Psoas muscle (tissue), 8 donors: ENCODE measurements around the gene PARVB. TPM values are rescaled to one million over a fixed set of nuclear protein-coding genes. Genes with fewer than 3 reads are reported as not detected.

Experiments
- ATAC-seq, 4 donors: fragments of 200-7000 bp; cut with Tn5 transposase; one replicate each; pipeline ENCODE4 v1.9.1; 2020; ENCODE audit warnings: moderate library complexity in 3 of 4, mild to moderate bottlenecking in 2 of 4
- DNase-seq, 2 donors: peaks; one replicate each; pipeline ENCODE4 v3.0.0-alpha.2; 2020
- H3K27ac ChIP-seq: fragments of 200-600 bp; one replicate; pipeline ENCODE4 v1.8.0; 2022
- H3K27me3 ChIP-seq, 3 donors: fragments of 200-600 bp in 1 of 3; one replicate each; pipeline versions ENCODE4 v1.6.1 to v1.8.0; 2013 to 2022; ENCODE audit warnings: low read length in 2 of 3, mild to moderate bottlenecking in 2 of 3, moderate library complexity in 1 of 3; ENCODE audit not compliant: insufficient read depth in 3 of 3
- H3K36me3 ChIP-seq, 2 donors: fragments of 200-600 bp in 1 of 2; one replicate each; pipeline versions ENCODE4 v1.6.1 to v1.8.0; 2013 to 2022; ENCODE audit warnings: low read depth in 1 of 2, mild to moderate bottlenecking in 1 of 2, moderate library complexity in 1 of 2; ENCODE audit not compliant: insufficient read depth in 1 of 2
- H3K4me1 ChIP-seq: fragments of 200-600 bp; one replicate; pipeline ENCODE4 v1.8.0; 2022
- H3K4me3 ChIP-seq: fragments of 200-600 bp; one replicate; pipeline ENCODE4 v1.8.0; 2022; ENCODE audit warnings: mild to moderate bottlenecking
- H3K9me3 ChIP-seq: fragments of 200-600 bp; one replicate; pipeline ENCODE4 v1.8.0; 2022
- CTCF ChIP-seq: fragments of 200-600 bp; IDR thresholded peaks from one replicate; pipeline ENCODE4 v1.8.0; 2022; ENCODE audit warnings: antibody characterized with exemption
- WGBS, 3 donors: extraction: QIAGEN DNeasy Blood & Tissue Kit; methylation state at CpG; one replicate each; pipeline versions ENCODE4 v1.1.6 to v1.1.7; 2013; 5-methylcytosine and 5-hydroxymethylcytosine counted together
- intact Hi-C, 2 donors: fragments of 100-400 bp; cut with DNase I; formaldehyde crosslinking; loops; one replicate each; pipeline versions ENCODE4 v1.11.0 to v1.14.2; 2022
- polyA plus RNA-seq, 3 donors: library from polyadenylated mRNA; stranded (reverse); fragments of 200-250 nt; gene quantifications; one replicate each; pipeline ENCODE4 v1.2.3, GENCODE V29; 2013
- total RNA-seq, 4 donors: library from RNA; stranded (reverse); fragmentation: NEBNext Ultra II Directional in 2 of 4; extraction: Animal tissue kit (Norgen Biotek cat#: 25700) in 2 of 4; gene quantifications; one replicate each; pipeline versions ENCODE4 v1.2.1 to v1.2.4, GENCODE V29; 2021 to 2023
- donor health status: healthy with polysubstance abuse.
- donor health status: DM: no; HTN: no; CAD: no; lungs with moderate emphysema.
- donor health status: Bipolar disorder and iron deficiency.
- donor health status: healthy.
- donor health status: DM: yes; HTN: yes; CAD: no.
- donor health status: DM: no; HTN: no; CAD: no.
- donor health status: DM: no; HTN: no; CAD: no.
- donor health status: DM: yes; HTN: yes; CAD: no.

The PARVB gene
- total and polyA plus RNA-seq, 7 donors: 84.5 to 172 (median 103) TPM

GRCh38 chr22:44206330-44206645 is 182.2 kb downstream of the PARVB start:
- TF ChIP-seq CTCF: no peak
- intact Hi-C loops: no loop called here
- H3K9me3 ChIP-seq: no peaks in the 10 kb centered on the region
- WGBS, 3 donors: 49 to 53% (median 49%) methylated on average over 9 of the region's 9 CpGs
- ATAC-seq (no peak), DNase-seq (no peak)
- H3K27ac ChIP-seq: no peak overlapping the region
- peaks cover 0 to 8% (median 2%) of the 10 kb centered on the region in 3 donors for H3K27me3 ChIP-seq
- H3K4me3 ChIP-seq: no peak overlapping the region
- no peaks in the 10 kb centered on the region for H3K4me1 ChIP-seq
- no peaks in the 10 kb centered on the region for H3K36me3 ChIP-seq

GRCh38 chr22:44206696-44207095 is 182.6 kb downstream of the PARVB start:
- 62 to 68% (median 64%) methylated on average over 8 of the region's 8 CpGs for WGBS, 3 donors
- no peak for TF ChIP-seq CTCF
- H3K27me3 ChIP-seq: peaks cover 0 to 8% (median 2%) of the 10 kb centered on the region in 3 donors

GRCh38 chr22:44207173-44207980 is 183.3 kb downstream of the PARVB start:
- Histone ChIP-seq H3K4me3 (no peak overlapping the region), H3K27me3 (peaks cover 0 to 2% (median 2%) of the 10 kb centered on the region in 3 donors), H3K27ac (no peak overlapping the region), H3K36me3 (no peaks in the 10 kb centered on the region), H3K4me1 (peaks cover 3% of the 10 kb centered on the region), H3K9me3 (no peaks in the 10 kb centered on the region)
- ATAC-seq (no peak), DNase-seq (no peak)
- intact Hi-C loops: no loop called here
- no peak for TF ChIP-seq CTCF
- 80 to 91% (median 86%) methylated on average over 12 to 16 of the region's 16 CpGs for WGBS, 3 donors

More at GRCh38 chr22:44206696-44207095, 182.6 kb downstream of the PARVB start:
- no peaks in the 10 kb centered on the region for H3K36me3 ChIP-seq
- DNase-seq (no peak), ATAC-seq (no peak)
- H3K27ac ChIP-seq: no peak overlapping the region
- H3K9me3 ChIP-seq: no peaks in the 10 kb centered on the region
- intact Hi-C loops: no loop called here
- H3K4me3 ChIP-seq: no peak overlapping the region
- H3K4me1 ChIP-seq: no peaks in the 10 kb centered on the region

- ATAC-seq (no peak), DNase-seq (no peak)
- H3K4me1 ChIP-seq: peaks cover 6% of the 10 kb centered on the region
- 73 to 81% (median 73%) methylated on average over 4 of the region's 4 CpGs for WGBS, 3 donors
- intact Hi-C loops: no loop called here
- H3K4me3 ChIP-seq: no peak overlapping the region
- H3K9me3 ChIP-seq: no peaks in the 10 kb centered on the region
- no peaks in the 10 kb centered on the region for H3K36me3 ChIP-seq
- H3K27ac ChIP-seq: no peak overlapping the region
- H3K27me3 ChIP-seq: peaks cover 0 to 2% (median 0%) of the 10 kb centered on the region in 3 donors
- TF ChIP-seq CTCF: no peak
These were observed 183.8 kb downstream of the PARVB start for GRCh38 chr22:44207981-44208317.

GRCh38 chr22:44209343-44209742 is 185.2 kb downstream of the PARVB start:
- H3K4me3 ChIP-seq: no peak overlapping the region
- H3K9me3 ChIP-seq: no peaks in the 10 kb centered on the region
- no peaks in the 10 kb centered on the region for H3K36me3 ChIP-seq
- peaks cover 6% of the 10 kb centered on the region for H3K4me1 ChIP-seq
- H3K27ac ChIP-seq: no peak overlapping the region
- TF ChIP-seq CTCF: no peak
- intact Hi-C loops: no loop called here
- DNase-seq (no peak), ATAC-seq (no peak)
- peaks cover 0 to 2% (median 0%) of the 10 kb centered on the region in 3 donors for H3K27me3 ChIP-seq
- WGBS, 3 donors: 88 to 96% (median 89%) methylated on average over 3 of the region's 3 CpGs
